K562 (cell line): ENCODE measurements around the gene GATA2. TPM values are rescaled to one million over a fixed set of nuclear protein-coding genes. Genes with fewer than 3 reads are reported as not detected.

Source experiments
- ARID1B ChIP-seq: fragments of 450-650 bp; IDR thresholded peaks from 2 replicates; pipeline ENCODE4 v1.6.1; 2016; ENCODE audit warnings: antibody characterized with exemption, mild to moderate bottlenecking, inconsistent platforms
- CSDE1 ChIP-seq, 2 experiments: fragments of 450-650 bp; IDR thresholded peaks; 2 replicates each; pipeline ENCODE4 v1.6.1; 2016; ENCODE audit warnings: mild to moderate bottlenecking in 1 of 2
- HDAC3 ChIP-seq: fragments of 450-650 bp; IDR thresholded peaks from 2 replicates; pipeline ENCODE4 v1.6.1; 2018; ENCODE audit warnings: borderline replicate concordance, mild to moderate bottlenecking, moderate library complexity; ENCODE audit not compliant: partially characterized antibody
- KDM5B ChIP-seq: fragments of 200-600 bp; sonication (generic); IDR thresholded peaks from 2 replicates; pipeline ENCODE4 v1.6.1; 2012; ENCODE audit warnings: low read depth, mild to moderate bottlenecking, moderate library complexity, low read length, control low read depth, inconsistent platforms; ENCODE audit not compliant: insufficient replicate concordance
- MCM3 ChIP-seq: fragments of 450-650 bp; IDR thresholded peaks from 2 replicates; pipeline ENCODE4 v1.6.1; 2016
- MLLT1 ChIP-seq, 2 experiments: fragments of 450-650 bp; IDR thresholded peaks; 2 replicates each; pipeline ENCODE4 v1.6.1; 2016
- RREB1 ChIP-seq: fragments of 250-450 bp; sonication (Bioruptor Pico); IDR thresholded peaks from 2 replicates; pipeline ENCODE4 v1.4.0; 2020
- STAG1 ChIP-seq: sonication (generic); formaldehyde crosslinking; IDR thresholded peaks from 2 replicates; pipeline ENCODE4 v1.5.0; 2020; ENCODE audit warnings: missing genetic modification reagents, borderline replicate concordance
- TEAD4 ChIP-seq, 2 experiments: sonication (generic) in 1 of 2; formaldehyde crosslinking in 1 of 2; IDR thresholded peaks; 2 replicates each; pipeline versions ENCODE4 v1.6.1 to v1.8.0; 2012 to 2022; ENCODE audit warnings: borderline replicate concordance in 1 of 2, inconsistent platforms in 1 of 2, low read length in 1 of 2, mild to moderate bottlenecking in 1 of 2, missing genetic modification reagents in 1 of 2
- VEZF1 ChIP-seq: fragments of 200-800 bp; sonication (Bioruptor generic); IDR thresholded peaks from 2 replicates; pipeline ENCODE4 v1.6.1; 2017; ENCODE audit warnings: missing genetic modification characterization, missing compliant biosample characterization
- ZBTB12 ChIP-seq: fragments of 250-450 bp; sonication (Bioruptor Pico); IDR thresholded peaks from 2 replicates; pipeline ENCODE4 v1.4.0; 2020
- ZFP30 ChIP-seq: fragments of 250-450 bp; sonication (Bioruptor Pico); IDR thresholded peaks from 2 replicates; pipeline ENCODE4 v1.8.0; 2022; ENCODE audit warnings: moderate library complexity, mild to moderate bottlenecking, inconsistent platforms, borderline replicate concordance
- ZNF518B ChIP-seq: fragments of 250-450 bp; sonication (Bioruptor Pico); IDR thresholded peaks from 2 replicates; pipeline ENCODE4 v1.5.0; 2021; ENCODE audit warnings: mild to moderate bottlenecking, moderate library complexity
- polyA plus RNA-seq, 8 experiments: library from polyadenylated mRNA; depleted of rRNA in 4 of 8; stranded (reverse) in 5 of 8; unstranded in 3 of 8; fragments of >200 nt; fragmentation: Nextera tagmentation in 2 of 8; fragmentation: Illumina TruSeq in 1 of 8; extraction: Ambion mirVana in 2 of 8; extraction: Trizol in 1 of 8; gene quantifications; 2 replicates each; pipeline versions ENCODE4 v1.2.1 to v1.2.3, GENCODE V29; 2011 to 2014; ENCODE audit warnings: inconsistent platforms in 1 of 8, missing spikeins in 1 of 8
- total RNA-seq, 7 experiments: library from RNA; depleted of rRNA in 6 of 7; stranded (reverse); fragments of >200 nt in 6 of 7; fragmentation: Illumina TruSeq in 2 of 7; extraction: Trizol in 2 of 7; gene quantifications; 2 replicates each; pipeline versions ENCODE4 v1.2.1 to v1.2.3, GENCODE V29; 2011 to 2021; ENCODE audit warnings: low replicate concordance in 1 of 7

Gene GATA2
- total and polyA plus RNA-seq, 9 of the 15 experiments (the other 6 are each of a cell fraction or from before 2014, with no cell fraction given): 8.5 to 218 (median 50.8) TPM

- TF ChIP-seq RREB1 (CRISPR knock-in tag) (0 out of 2 replicates have a peak, but pooled peaks have one; percentile 47), STAG1 (no peak), MCM3 (no peak), VEZF1 (CRISPR knock-in tag) (peak; percentile 33; the same call in 1 of the 2 replicates), TEAD4 (IDR thresholded peaks at IDR 0.05; ENCODE audit: low read length) (peak; percentile 59; the same call in 1 of the 2 replicates), TEAD4 (CRISPR knock-in tag; IDR thresholded peaks at IDR 0.05; ENCODE audit: borderline replicate concordance) (no peak), MLLT1 (IDR thresholded peaks at IDR 0.05) (no peak), ZBTB12 (CRISPR knock-in tag) (no peak), HDAC3 (no peak), KDM5B (no peak), ZFP30 (CRISPR knock-in tag) (no peak), ZNF518B (CRISPR knock-in tag) (no peak), ARID1B (peak; percentile 82), CSDE1 (IDR thresholded peaks at IDR 0.05) (no peak)
These were observed 2.5 kb upstream of the GATA2 start (continued) for GRCh38 chr3:128495435-128495970.
